ENCODE data around the gene SLC25A19.

GRCh38 chr17:75267153-75267410 lies 22.2 kb downstream of the SLC25A19 start:
- TF ChIP-seq POLR2A (IDR thresholded peaks at IDR 0.05; ENCODE audit: low read length) (no peak), GATA1 (IDR thresholded peaks at IDR 0.05; ENCODE audit: low read depth, low read length) (no peak)
